Measurements from ENCODE around the gene PAXX. TPM values are rescaled to one million over a fixed set of nuclear protein-coding genes. Genes with fewer than 3 reads are reported as not detected.

PAXX gene
- polyA plus RNA-seq, 1 donor (not counting 4 experiments of a cell fraction or from before 2014, with no cell fraction given): 11.2 TPM

GRCh38 chr9:137011907-137012675, 19.9 kb downstream of the PAXX start:
- dilution Hi-C loops (cut with MboI; ENCODE audit: extremely low pct_ligation_motif_present, low sequenced_read_pairs): no loop called here
- Histone ChIP-seq H3K27me3 (ENCODE audit: control insufficient read depth, extremely low read depth, insufficient read depth, low read length) (no peaks in the 10 kb centered on the region), H3K9me1 (ENCODE audit: control insufficient read depth, extremely low read depth, insufficient read depth, low read length) (no peaks in the 10 kb centered on the region), H3K79me2 (ENCODE audit: control insufficient read depth, insufficient read depth, low read length) (no peaks in the 10 kb centered on the region), H4K20me1 (ENCODE audit: control insufficient read depth, extremely low read depth, insufficient read depth, low read length) (no peaks in the 10 kb centered on the region), H3K27ac (ENCODE audit: control insufficient read depth, insufficient read depth, low read length) (no peak overlapping the region), H3K4me3 (ENCODE audit: control insufficient read depth in 2 of 3, extremely low read depth in 1 of 3, insufficient read depth in 2 of 3, low read depth in 1 of 3, low read length in 3 of 3) (no peak overlapping the region), H3K4me2 (ENCODE audit: control insufficient read depth, extremely low read depth, insufficient read depth, low read depth, low read length) (no peak overlapping the region), H3K9ac (ENCODE audit: control insufficient read depth, extremely low read depth, insufficient read depth, low read length) (no peak overlapping the region), H3K36me3 (ENCODE audit: control insufficient read depth in 2 of 2, extremely low read depth in 1 of 2, insufficient read depth in 2 of 2, low read length in 2 of 2) (no peaks in the 10 kb centered on the region), H3K9me3 (ENCODE audit: control insufficient read depth, low read depth, low read length) (no peaks in the 10 kb centered on the region), H2AFZ (ENCODE audit: control insufficient read depth, low read length) (no peak overlapping the region), H3K4me1 (ENCODE audit: control insufficient read depth, extremely low read depth, insufficient read depth, low read length) (no peaks in the 10 kb centered on the region)
- FAIRE-seq (no peak), DNase-seq (ENCODE audit: low read depth, low spot score) (no peak)
- TF ChIP-seq CTCF (optimal IDR thresholded peaks at IDR 0.05 in 1 of 3, IDR thresholded peaks at IDR 0.05 in 1 of 3, conservative IDR thresholded peaks at IDR 0.05 in 1 of 3; ENCODE audit: extremely low read depth in 1 of 3, insufficient read depth in 2 of 3, low read length in 3 of 3) (no peak), EZH2 (IDR thresholded peaks at IDR 0.05; ENCODE audit: low read length) (no peak)

- no peak overlapping the region for H3K27ac ChIP-seq (ENCODE audit: control insufficient read depth, insufficient read depth, low read length)
- no peaks in the 10 kb centered on the region for H3K36me3 ChIP-seq (ENCODE audit: control insufficient read depth in 2 of 2, extremely low read depth in 1 of 2, insufficient read depth in 2 of 2, low read length in 2 of 2)
- H3K4me3 ChIP-seq (ENCODE audit: control insufficient read depth in 2 of 3, extremely low read depth in 1 of 3, insufficient read depth in 2 of 3, low read depth in 1 of 3, low read length in 3 of 3): no peak overlapping the region
- no peak for DNase-seq (ENCODE audit: low read depth, low spot score)
- H3K27me3 ChIP-seq (ENCODE audit: control insufficient read depth, extremely low read depth, insufficient read depth, low read length): no peaks in the 10 kb centered on the region
- H3K9me1 ChIP-seq (ENCODE audit: control insufficient read depth, extremely low read depth, insufficient read depth, low read length): no peaks in the 10 kb centered on the region
- no peaks in the 10 kb centered on the region for H4K20me1 ChIP-seq (ENCODE audit: control insufficient read depth, extremely low read depth, insufficient read depth, low read length)
- no peak overlapping the region for H2AFZ ChIP-seq (ENCODE audit: control insufficient read depth, low read length)
- no peaks in the 10 kb centered on the region for H3K9me3 ChIP-seq (ENCODE audit: control insufficient read depth, low read depth, low read length)
- TF ChIP-seq CTCF (optimal IDR thresholded peaks at IDR 0.05 in 1 of 3, IDR thresholded peaks at IDR 0.05 in 1 of 3, conservative IDR thresholded peaks at IDR 0.05 in 1 of 3; ENCODE audit: extremely low read depth in 1 of 3, insufficient read depth in 2 of 3, low read length in 3 of 3) (no peak), EZH2 (IDR thresholded peaks at IDR 0.05; ENCODE audit: low read length) (no peak)
- H3K4me1 ChIP-seq (ENCODE audit: control insufficient read depth, extremely low read depth, insufficient read depth, low read length): no peaks in the 10 kb centered on the region
- dilution Hi-C loops (cut with MboI; ENCODE audit: extremely low pct_ligation_motif_present, low sequenced_read_pairs): no loop called here
- H3K79me2 ChIP-seq (ENCODE audit: control insufficient read depth, insufficient read depth, low read length): no peaks in the 10 kb centered on the region
- no peak overlapping the region for H3K9ac ChIP-seq (ENCODE audit: control insufficient read depth, extremely low read depth, insufficient read depth, low read length)
- no peak for FAIRE-seq
- no peak overlapping the region for H3K4me2 ChIP-seq (ENCODE audit: control insufficient read depth, extremely low read depth, insufficient read depth, low read depth, low read length)
Observed at GRCh38 chr9:137012694-137013570, 20.7 kb downstream of the PAXX start.
